ENCODE results near the gene SHTN1. TPM values are rescaled to one million over a fixed set of nuclear protein-coding genes. Genes with fewer than 3 reads are reported as not detected.
A peak's percentile ranks its signal among the peaks of the same experiment; 100 is the strongest.

SHTN1 gene
- total RNA-seq: 10 to 100 TPM; 32.3 to 67.9 (median 37.2) TPM

GRCh38 chr10:117005026-117005526 lies at the start of gene SHTN1:
SHTN1 (minus strand) TSS chr10:117005187; CDS start chr10:117005079, 108 bp downstream.
- peak; percentile 89 to 95 for ATAC-seq (ENCODE audit: low FRiP score in 2 of 2)
- 0 to 2% methylated on average over 1 to 45 of the region's 46 CpGs for WGBS, 2 donors

GRCh38 chr10:117053482-117053881 lies 48.5 kb upstream of the SHTN1 start:
- no peak overlapping the region for H3K27ac ChIP-seq
- H3K9me3 ChIP-seq: peaks cover 0 to 9% (median 2%) of the 10 kb centered on the region in 4 donors
- H3K4me3 ChIP-seq: no peak overlapping the region
- no peaks in the 10 kb centered on the region for H3K27me3 ChIP-seq
- no peak for DNase-seq
- WGBS, 2 donors: 79 to 85% methylated on average over 1 of the region's 1 CpG
- no peak for ATAC-seq (ENCODE audit: low FRiP score in 2 of 2)
- H3K4me1 ChIP-seq: no peaks in the 10 kb centered on the region
- TF ChIP-seq POLR2AphosphoS5 (IDR thresholded peaks at IDR 0.05) (no peak), EP300 (IDR thresholded peaks at IDR 0.05) (no peak), CTCF (IDR thresholded peaks at IDR 0.05) (no peak), POLR2A (IDR thresholded peaks at IDR 0.05) (no peak)
- no peaks in the 10 kb centered on the region for H3K36me3 ChIP-seq

More at GRCh38 chr10:117005026-117005526, at the start of gene SHTN1:
- Histone ChIP-seq H3K9me3 (no peaks in the 10 kb centered on the region), H3K36me3 (no peaks in the 10 kb centered on the region), H3K4me3 (peak within 1 kb of the TSS; percentile 32 to 76 (median 60)), H3K4me1 (peaks cover 5 to 25% (median 11%) of the 10 kb centered on the region in 4 donors), H3K27me3 (peaks cover 0 to 12% (median 2%) of the 10 kb centered on the region in 4 donors), H3K27ac (peak within 1 kb of the TSS; percentile 81 to 95 (median 88))
- DNase-seq: peak; percentile 86 to 95
- TF ChIP-seq POLR2A (IDR thresholded peaks at IDR 0.05) (peak in 3 of 4 donors; percentile 37 to 61 (median 51)), POLR2AphosphoS5 (IDR thresholded peaks at IDR 0.05) (peak in 1 of 2 donors; percentile 62), CTCF (IDR thresholded peaks at IDR 0.05) (no peak), EP300 (IDR thresholded peaks at IDR 0.05) (peak in 1 of 4 donors; percentile 20)

GRCh38 chr10:117047947-117048346 lies 43.0 kb upstream of the SHTN1 start:
- ATAC-seq (ENCODE audit: low FRiP score in 2 of 2) (no peak), DNase-seq (no peak)
- H3K4me1 ChIP-seq: no peaks in the 10 kb centered on the region
- H3K27me3 ChIP-seq: no peaks in the 10 kb centered on the region
- WGBS, 2 donors: 80 to 82% methylated on average over 2 of the region's 2 CpGs
- H3K9me3 ChIP-seq: peaks cover 0 to 9% (median 2%) of the 10 kb centered on the region in 4 donors
- no peaks in the 10 kb centered on the region for H3K36me3 ChIP-seq
- H3K27ac ChIP-seq: no peak overlapping the region
- H3K4me3 ChIP-seq: no peak overlapping the region
- TF ChIP-seq EP300 (IDR thresholded peaks at IDR 0.05) (no peak), POLR2AphosphoS5 (IDR thresholded peaks at IDR 0.05) (no peak), POLR2A (IDR thresholded peaks at IDR 0.05) (no peak), CTCF (IDR thresholded peaks at IDR 0.05) (no peak)

- Histone ChIP-seq H3K27ac (no peak overlapping the region), H3K4me1 (no peaks in the 10 kb centered on the region), H3K9me3 (no peaks in the 10 kb centered on the region), H3K27me3 (no peaks in the 10 kb centered on the region), H3K4me3 (no peak overlapping the region), H3K36me3 (no peaks in the 10 kb centered on the region)
- no peak for ATAC-seq (ENCODE audit: low FRiP score in 2 of 2)
- no peak for DNase-seq
- TF ChIP-seq EP300 (IDR thresholded peaks at IDR 0.05) (no peak), POLR2A (IDR thresholded peaks at IDR 0.05) (no peak), POLR2AphosphoS5 (IDR thresholded peaks at IDR 0.05) (no peak), CTCF (IDR thresholded peaks at IDR 0.05) (no peak)
- WGBS, 2 donors: 85 to 92% methylated on average over 8 of the region's 8 CpGs
Observed at GRCh38 chr10:117016266-117016665, 11.3 kb upstream of the SHTN1 start.

GRCh38 chr10:117014835-117015234 lies 9.8 kb upstream of the SHTN1 start:
- ATAC-seq (ENCODE audit: low FRiP score in 2 of 2): no peak
- no peak for TF ChIP-seq EP300 (IDR thresholded peaks at IDR 0.05)
- no peak for TF ChIP-seq POLR2A (IDR thresholded peaks at IDR 0.05)
- no peak for TF ChIP-seq POLR2AphosphoS5 (IDR thresholded peaks at IDR 0.05)
- no peak for TF ChIP-seq CTCF (IDR thresholded peaks at IDR 0.05)
- H3K4me1 ChIP-seq: no peaks in the 10 kb centered on the region
- no peak overlapping the region for H3K27ac ChIP-seq
- H3K4me3 ChIP-seq: no peak overlapping the region
- no peak for DNase-seq
- no peaks in the 10 kb centered on the region for H3K27me3 ChIP-seq
- no peaks in the 10 kb centered on the region for H3K9me3 ChIP-seq
- no peaks in the 10 kb centered on the region for H3K36me3 ChIP-seq
